Activated naive CD8-positive, alpha-beta T cell (primary cell): ENCODE results near the gene FN3KRP.
A peak's percentile ranks its signal among the peaks of the same experiment; 100 is the strongest.

ENCODE experiments used
- H3K27ac Mint-ChIP-seq: one replicate; pipeline ENCODE4 v1.8.0; 2021; ENCODE audit warnings: mixed read lengths
- H3K27me3 Mint-ChIP-seq: one replicate; pipeline ENCODE4 v1.8.0; 2021; ENCODE audit warnings: mixed read lengths
- H3K36me3 Mint-ChIP-seq: one replicate; pipeline ENCODE4 v1.8.0; 2021; ENCODE audit warnings: mixed read lengths
- H3K4me1 Mint-ChIP-seq: one replicate; pipeline ENCODE4 v1.8.0; 2021; ENCODE audit warnings: low read depth, mixed read lengths
- H3K4me3 Mint-ChIP-seq: one replicate; pipeline ENCODE4 v1.8.0; 2021; ENCODE audit warnings: mild to moderate bottlenecking, mixed read lengths
- H3K9me3 Mint-ChIP-seq: one replicate; pipeline ENCODE4 v1.8.0; 2021; ENCODE audit warnings: low read depth, mixed read lengths

The FN3KRP gene, protein sequence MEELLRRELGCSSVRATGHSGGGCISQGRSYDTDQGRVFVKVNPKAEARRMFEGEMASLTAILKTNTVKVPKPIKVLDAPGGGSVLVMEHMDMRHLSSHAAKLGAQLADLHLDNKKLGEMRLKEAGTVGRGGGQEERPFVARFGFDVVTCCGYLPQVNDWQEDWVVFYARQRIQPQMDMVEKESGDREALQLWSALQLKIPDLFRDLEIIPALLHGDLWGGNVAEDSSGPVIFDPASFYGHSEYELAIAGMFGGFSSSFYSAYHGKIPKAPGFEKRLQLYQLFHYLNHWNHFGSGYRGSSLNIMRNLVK

GRCh38 chr17:82716203-82717010 lies at the start of gene FN3KRP:
Gene FN3KRP, plus strand, starts transcription at chr17:82716706. Its CDS starts 50 bp downstream, at chr17:82716756.
- H3K4me3 Mint-ChIP-seq = peak within 1 kb of the TSS; percentile 94
- H3K36me3 Mint-ChIP-seq = no peaks in the 10 kb centered on the region
- no peaks in the 10 kb centered on the region for H3K27me3 Mint-ChIP-seq
- peaks cover 18% of the 10 kb centered on the region for H3K4me1 Mint-ChIP-seq
- peak within 1 kb of the TSS; percentile 87 for H3K27ac Mint-ChIP-seq
- no peaks in the 10 kb centered on the region for H3K9me3 Mint-ChIP-seq

DNA sequence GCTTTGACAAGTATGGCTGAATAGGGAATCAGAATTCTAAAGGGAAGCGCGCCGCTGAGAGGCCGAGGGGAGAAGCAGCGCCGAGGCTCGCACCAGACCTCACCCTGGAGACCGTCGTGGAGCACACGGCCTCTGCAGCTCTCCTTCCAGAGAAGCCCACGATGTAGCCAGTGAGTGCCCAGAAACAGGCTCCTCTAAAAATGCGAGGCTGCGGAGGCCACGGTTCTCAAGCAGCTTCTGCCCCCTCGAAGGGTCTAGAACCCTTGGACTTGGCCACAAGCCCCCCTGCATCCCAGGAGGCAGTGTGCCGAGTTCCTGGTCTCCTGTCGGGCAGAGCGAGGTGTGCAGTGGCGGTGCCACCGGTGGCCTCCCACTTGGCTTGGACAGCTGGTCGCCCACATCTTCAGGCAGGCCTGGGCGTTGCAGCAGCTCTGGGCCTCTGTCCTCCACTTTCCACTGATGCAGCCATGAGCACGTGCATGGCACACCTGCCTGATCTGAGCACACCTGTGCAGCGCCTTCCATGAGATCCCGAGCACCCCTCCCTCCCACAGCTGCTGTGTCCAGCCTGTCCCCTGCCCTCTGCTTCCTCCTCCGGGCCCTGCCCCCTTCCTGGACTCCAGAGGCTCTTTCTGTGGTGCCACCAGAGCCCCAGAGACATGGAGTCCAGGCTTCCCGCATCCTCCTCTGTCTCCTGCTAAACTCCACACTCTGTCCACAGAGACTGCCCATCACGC lies 49.4 kb upstream of the FN3KRP start:
- Mint-ChIP-seq H3K9me3 (no peaks in the 10 kb centered on the region), H3K36me3 (no peaks in the 10 kb centered on the region), H3K27me3 (no peaks in the 10 kb centered on the region), H3K27ac (no peak overlapping the region), H3K4me1 (peaks cover 2% of the 10 kb centered on the region), H3K4me3 (no peak overlapping the region)

GRCh38 chr17:82667668-82668000 lies 48.9 kb upstream of the FN3KRP start:
- H3K4me1 Mint-ChIP-seq = peaks cover 2% of the 10 kb centered on the region
- no peaks in the 10 kb centered on the region for H3K27me3 Mint-ChIP-seq
- H3K27ac Mint-ChIP-seq = no peak overlapping the region
- no peaks in the 10 kb centered on the region for H3K9me3 Mint-ChIP-seq
- no peaks in the 10 kb centered on the region for H3K36me3 Mint-ChIP-seq
- no peak overlapping the region for H3K4me3 Mint-ChIP-seq

- no peak overlapping the region for H3K4me3 Mint-ChIP-seq
- no peaks in the 10 kb centered on the region for H3K9me3 Mint-ChIP-seq
- no peak overlapping the region for H3K27ac Mint-ChIP-seq
- no peaks in the 10 kb centered on the region for H3K36me3 Mint-ChIP-seq
- peaks cover 2% of the 10 kb centered on the region for H3K4me1 Mint-ChIP-seq
- no peaks in the 10 kb centered on the region for H3K27me3 Mint-ChIP-seq
Measured at GRCh38 chr17:82668024-82668630, 48.4 kb upstream of the FN3KRP start.

DNA sequence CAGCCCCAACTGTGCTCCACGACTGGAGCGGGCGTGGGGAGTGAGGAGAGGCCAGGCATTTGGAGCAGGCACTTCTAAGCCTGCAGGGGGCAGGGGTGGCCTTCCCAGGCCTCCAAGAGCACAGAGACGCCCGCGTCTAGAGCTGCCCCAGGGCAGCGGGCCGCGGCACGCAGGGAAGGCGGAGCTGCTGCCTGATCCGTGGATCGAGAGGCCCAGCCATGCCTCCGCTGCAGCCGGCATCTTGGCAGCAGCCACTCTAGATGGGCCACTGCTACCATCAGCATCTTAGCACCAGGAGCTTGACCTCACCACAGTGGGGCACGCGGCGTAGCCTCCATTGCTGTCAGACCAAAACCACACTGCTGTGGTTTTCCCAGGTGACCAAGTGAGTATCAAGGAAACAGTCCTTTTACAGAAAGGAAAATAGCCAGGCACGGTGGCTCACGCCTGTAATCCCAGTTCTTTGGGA lies 47.8 kb upstream of the FN3KRP start:
- H3K27ac Mint-ChIP-seq = no peak overlapping the region
- peaks cover 2% of the 10 kb centered on the region for H3K4me1 Mint-ChIP-seq
- peak overlapping the region; percentile 17 for H3K4me3 Mint-ChIP-seq
- H3K36me3 Mint-ChIP-seq = no peaks in the 10 kb centered on the region
- no peaks in the 10 kb centered on the region for H3K27me3 Mint-ChIP-seq
- no peaks in the 10 kb centered on the region for H3K9me3 Mint-ChIP-seq

DNA sequence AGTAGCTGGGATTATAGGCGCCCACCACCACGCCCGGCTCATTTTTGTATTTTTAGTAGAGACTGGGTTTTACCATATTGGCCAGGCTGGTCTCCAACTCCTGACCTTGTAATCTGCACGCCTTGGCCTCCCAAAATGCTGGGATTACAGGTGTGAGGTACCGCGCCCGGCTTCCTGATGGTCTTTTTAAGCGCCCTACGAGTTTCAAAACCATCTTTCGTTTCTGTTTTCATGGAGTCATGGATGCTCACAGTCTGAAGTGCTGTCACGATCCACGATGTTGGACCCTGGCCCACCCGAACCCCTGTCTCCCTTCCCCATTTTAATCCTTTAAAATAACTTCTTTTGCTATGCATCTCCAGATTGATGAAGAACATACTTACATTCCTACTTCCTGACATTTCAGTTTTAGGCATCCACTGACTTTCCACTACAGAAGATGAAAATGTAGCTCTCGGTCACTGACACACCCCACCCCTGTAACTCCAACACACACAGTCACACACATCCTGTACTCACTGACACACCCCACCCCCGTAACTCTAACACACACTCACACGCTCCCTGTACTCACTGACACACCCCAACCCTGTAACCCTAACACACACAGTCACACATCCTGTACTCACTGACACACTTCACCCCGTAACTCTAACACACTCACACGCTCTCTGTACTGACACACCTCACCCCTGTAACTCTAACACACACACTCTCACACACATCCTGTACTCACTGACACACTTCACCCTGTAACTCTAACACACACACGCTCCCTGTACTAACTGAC lies 45.6 kb upstream of the FN3KRP start:
- Mint-ChIP-seq H3K27ac (no peak overlapping the region), H3K36me3 (no peaks in the 10 kb centered on the region), H3K9me3 (no peaks in the 10 kb centered on the region)

DNA sequence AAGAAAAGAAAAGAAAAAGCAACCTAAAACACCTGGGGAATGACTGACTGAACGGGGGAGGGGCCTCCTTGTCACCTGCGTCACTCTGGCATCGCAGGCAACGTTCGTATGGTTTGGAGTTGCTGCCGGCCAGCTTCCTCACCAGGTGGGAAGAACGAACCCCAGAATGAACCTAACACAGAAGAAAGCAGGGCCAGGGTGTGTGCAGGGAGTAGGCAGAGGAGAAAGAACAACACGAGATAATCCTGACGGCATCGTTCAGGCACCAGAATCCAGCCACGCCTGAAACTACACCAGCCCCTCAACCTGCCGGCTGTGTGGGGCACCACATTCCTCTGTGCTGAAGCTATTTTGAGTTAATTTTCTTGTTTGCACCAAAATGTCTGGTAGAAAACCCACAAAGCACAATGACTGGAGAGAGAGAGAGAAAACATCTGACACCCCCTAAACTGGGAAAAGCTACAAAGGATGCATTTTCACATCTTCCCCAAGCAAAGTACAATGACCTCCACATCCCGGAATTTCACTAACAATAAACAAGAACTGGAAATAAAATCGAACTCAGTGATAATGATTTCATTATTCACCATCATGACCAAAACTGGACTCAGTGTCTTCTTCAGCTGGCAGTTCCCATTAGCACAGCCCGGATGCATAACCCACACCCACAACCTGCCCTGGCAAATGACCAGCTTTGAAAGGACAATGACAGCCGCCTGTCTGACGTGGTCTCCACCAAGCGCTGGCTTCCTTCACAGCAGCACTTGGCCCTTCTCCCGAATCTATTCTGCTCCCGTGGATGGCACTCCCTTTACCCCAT lies 41.6 kb upstream of the FN3KRP start:
- Mint-ChIP-seq H3K4me3 (no peak overlapping the region), H3K9me3 (no peaks in the 10 kb centered on the region), H3K36me3 (peaks cover 2% of the 10 kb centered on the region), H3K27ac (no peak overlapping the region), H3K27me3 (no peaks in the 10 kb centered on the region), H3K4me1 (no peaks in the 10 kb centered on the region)

More for the DNA sequence above, 45.6 kb upstream of the FN3KRP start:
- Mint-ChIP-seq H3K4me1 (peaks cover 2% of the 10 kb centered on the region), H3K4me3 (no peak overlapping the region), H3K27me3 (no peaks in the 10 kb centered on the region)

DNA sequence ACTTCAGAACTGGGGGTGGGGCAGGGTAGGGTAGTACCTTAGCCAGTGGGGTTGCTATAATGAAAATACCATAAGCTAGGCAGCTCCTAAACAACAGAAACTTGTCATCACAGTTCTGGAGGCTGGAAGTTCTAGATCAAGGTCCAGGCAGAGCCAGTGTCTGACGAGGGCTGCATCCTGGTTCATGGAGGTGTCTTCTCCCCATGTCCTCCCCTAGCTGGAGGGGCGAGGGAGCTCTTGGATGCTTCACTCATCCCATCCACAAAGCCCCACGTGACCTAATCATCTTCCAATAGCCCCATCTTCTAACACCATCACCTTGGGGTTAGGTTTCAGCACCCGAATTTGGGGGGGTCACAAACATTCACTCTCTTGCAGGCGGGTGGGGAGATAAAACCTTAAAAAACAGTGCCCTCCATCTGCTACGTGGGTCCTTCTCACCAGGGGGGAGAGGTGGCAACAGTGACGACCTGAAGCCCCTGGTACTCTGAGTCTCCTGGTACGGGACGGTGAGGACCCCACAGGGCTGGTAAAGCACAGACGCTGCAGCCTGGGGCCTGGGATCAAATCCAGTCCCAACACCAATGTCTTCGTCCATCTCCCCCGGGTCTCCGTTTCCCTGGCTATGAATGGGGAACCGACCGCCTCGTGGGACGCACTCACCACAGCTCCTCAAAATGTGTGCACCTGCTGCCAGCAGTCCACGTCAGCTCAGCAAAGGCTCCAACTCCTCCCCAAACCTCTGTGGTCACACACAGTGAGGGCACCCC lies 40.8 kb upstream of the FN3KRP start:
- H3K27ac Mint-ChIP-seq = no peak overlapping the region
- no peaks in the 10 kb centered on the region for H3K27me3 Mint-ChIP-seq
- peaks cover 2% of the 10 kb centered on the region for H3K36me3 Mint-ChIP-seq
- no peaks in the 10 kb centered on the region for H3K4me1 Mint-ChIP-seq
- H3K9me3 Mint-ChIP-seq = no peaks in the 10 kb centered on the region
- no peak overlapping the region for H3K4me3 Mint-ChIP-seq

DNA sequence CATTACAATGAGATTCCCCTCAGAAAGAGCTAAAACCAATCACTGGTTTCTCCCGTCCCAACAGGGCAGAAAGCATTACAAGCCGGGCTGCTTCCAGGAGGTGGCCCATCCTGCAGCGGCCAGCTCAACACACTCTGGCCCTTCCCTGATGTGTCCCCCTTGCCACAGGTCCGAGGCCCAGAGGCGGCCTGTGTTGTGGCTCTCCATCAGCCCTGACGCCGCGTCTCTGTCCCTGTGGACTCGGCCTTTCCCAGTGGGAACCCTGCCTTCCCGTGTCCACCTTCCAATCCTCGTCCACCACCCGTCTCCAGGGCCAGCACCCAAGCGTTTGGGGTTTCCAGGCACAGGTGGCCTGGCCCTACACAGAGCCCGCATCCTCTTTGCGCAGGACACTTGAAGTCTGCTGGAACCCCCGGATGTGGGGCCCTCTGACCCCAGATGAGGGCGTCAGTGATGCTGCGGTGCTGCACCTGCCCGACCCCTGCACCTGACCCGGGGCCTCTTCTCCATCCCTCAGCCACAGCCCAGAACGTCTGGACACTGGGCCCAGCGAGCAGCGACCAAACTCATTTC lies 39.1 kb upstream of the FN3KRP start:
- H3K27ac Mint-ChIP-seq = no peak overlapping the region
- H3K9me3 Mint-ChIP-seq = peaks cover 8% of the 10 kb centered on the region

GRCh38 chr17:82678265-82678891 lies 38.1 kb upstream of the FN3KRP start:
- H3K4me3 Mint-ChIP-seq = no peak overlapping the region
- no peak overlapping the region for H3K27ac Mint-ChIP-seq
- no peaks in the 10 kb centered on the region for H3K27me3 Mint-ChIP-seq
- H3K4me1 Mint-ChIP-seq = no peaks in the 10 kb centered on the region
- H3K36me3 Mint-ChIP-seq = peaks cover 11% of the 10 kb centered on the region
- peaks cover 8% of the 10 kb centered on the region for H3K9me3 Mint-ChIP-seq

More for the DNA sequence above, 39.1 kb upstream of the FN3KRP start:
- Mint-ChIP-seq H3K27me3 (no peaks in the 10 kb centered on the region), H3K36me3 (peaks cover 11% of the 10 kb centered on the region), H3K4me1 (no peaks in the 10 kb centered on the region), H3K4me3 (no peak overlapping the region)

DNA sequence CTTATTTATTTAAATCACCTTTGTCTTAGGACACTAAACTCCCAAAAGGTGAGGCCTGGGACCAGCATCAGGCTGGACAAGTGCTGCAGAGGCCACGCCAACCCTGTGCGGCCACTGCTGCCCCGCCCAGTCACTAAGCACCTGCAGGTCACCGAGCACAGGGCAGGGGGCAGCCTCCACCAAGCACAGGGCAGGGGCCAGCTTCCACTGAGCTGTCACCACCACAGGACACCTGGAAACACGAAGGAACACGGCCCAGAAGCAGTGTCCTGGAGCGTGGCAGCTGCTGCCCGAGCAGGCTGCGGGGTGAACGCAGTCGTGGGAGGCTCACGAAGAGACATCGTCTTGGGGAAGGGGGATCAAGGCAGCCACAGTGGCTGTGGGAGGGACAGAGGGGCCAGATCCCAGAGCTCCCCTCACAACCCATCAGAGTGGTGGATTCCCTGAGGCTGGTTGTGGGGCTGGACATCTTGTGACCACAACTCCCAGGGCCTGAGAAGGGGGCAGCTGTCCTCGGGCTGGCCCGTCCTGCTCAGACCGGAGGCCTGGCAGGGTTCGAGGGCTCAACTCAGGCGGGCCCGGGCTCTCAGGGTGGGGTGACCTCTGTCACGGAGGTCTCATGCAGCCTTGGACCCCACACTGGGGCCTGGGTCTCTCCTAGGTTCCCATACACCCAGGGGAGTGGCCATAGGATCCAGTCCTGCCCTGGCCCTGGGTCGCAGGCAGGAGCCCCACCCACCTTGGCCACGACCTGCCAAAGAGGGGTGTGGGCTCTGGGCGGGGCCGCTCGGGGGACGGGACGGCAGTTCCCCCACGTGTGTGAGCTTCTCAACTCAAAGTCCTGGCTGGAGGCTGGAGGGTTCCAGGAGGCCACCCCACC lies 36.7 kb upstream of the FN3KRP start:
- no peak overlapping the region for H3K27ac Mint-ChIP-seq
- peaks cover 8% of the 10 kb centered on the region for H3K9me3 Mint-ChIP-seq
- H3K36me3 Mint-ChIP-seq = peaks cover 11% of the 10 kb centered on the region
- no peak overlapping the region for H3K4me3 Mint-ChIP-seq
- no peaks in the 10 kb centered on the region for H3K4me1 Mint-ChIP-seq
- no peaks in the 10 kb centered on the region for H3K27me3 Mint-ChIP-seq

DNA sequence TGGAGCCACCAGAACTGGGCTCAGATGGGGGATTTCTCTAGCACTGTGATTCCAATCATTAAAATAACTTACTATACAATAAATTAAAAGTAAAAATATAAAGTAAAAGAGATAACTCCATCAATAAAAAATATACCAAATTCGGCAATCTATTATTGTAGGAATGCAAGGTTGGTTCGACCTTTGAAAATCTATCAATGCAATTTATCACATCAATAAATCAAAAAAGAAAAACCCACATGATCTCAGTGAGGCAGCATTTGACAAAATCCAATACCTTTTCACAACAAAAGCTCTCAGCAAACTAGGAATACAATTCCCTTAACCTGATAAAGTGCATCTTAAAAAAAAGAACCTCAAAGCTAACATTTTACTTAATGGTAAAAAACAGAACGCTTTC lies 35.0 kb upstream of the FN3KRP start:
- no peak overlapping the region for H3K4me3 Mint-ChIP-seq
- no peak overlapping the region for H3K27ac Mint-ChIP-seq
- peaks cover 8% of the 10 kb centered on the region for H3K9me3 Mint-ChIP-seq
- no peaks in the 10 kb centered on the region for H3K27me3 Mint-ChIP-seq
- no peaks in the 10 kb centered on the region for H3K4me1 Mint-ChIP-seq
- peaks cover 11% of the 10 kb centered on the region for H3K36me3 Mint-ChIP-seq
